OCI-LY1 (cell line): ENCODE measurements around the gene DISP2.

Experiments
- H2AFZ ChIP-seq: fragments of 200-600 bp; sonication (generic), shearing (Covaris generic); 2 replicates; pipeline ENCODE4 v1.6.0; 2014; ENCODE audit warnings: antibody characterized with exemption, mild to moderate bottlenecking, low read length
- H3F3A ChIP-seq: fragments of 200-600 bp; sonication (generic), shearing (Covaris generic); 2 replicates; pipeline ENCODE4 v1.6.0; 2014; ENCODE audit warnings: mild to moderate bottlenecking, antibody characterized with exemption, low read length, moderate library complexity; ENCODE audit not compliant: insufficient read depth
- H3K27ac ChIP-seq: fragments of 200-600 bp; sonication (generic); 2 replicates; pipeline ENCODE4 v1.5.1; 2014; ENCODE audit warnings: low read length, mixed run types, mild to moderate bottlenecking, low read depth; ENCODE audit not compliant: poor library complexity, severe bottlenecking
- H3K27me3 ChIP-seq: fragments of 200-600 bp; sonication (generic); 2 replicates; pipeline ENCODE4 v1.6.0; 2014; ENCODE audit warnings: antibody characterized with exemption, mild to moderate bottlenecking, low read length, moderate library complexity; ENCODE audit not compliant: insufficient read depth
- H3K36me3 ChIP-seq: fragments of 200-600 bp; sonication (generic); 2 replicates; pipeline ENCODE4 v1.6.1; 2014; ENCODE audit warnings: mild to moderate bottlenecking, antibody characterized with exemption, low read length, moderate library complexity, mixed read lengths; ENCODE audit not compliant: insufficient read depth
- H3K4me1 ChIP-seq: fragments of 200-600 bp; sonication (generic); 2 replicates; pipeline ENCODE4 v1.5.1; 2014; ENCODE audit warnings: mild to moderate bottlenecking, low read length, moderate library complexity; ENCODE audit not compliant: insufficient read depth, severe bottlenecking
- H3K4me2 ChIP-seq: fragments of 200-600 bp; sonication (generic), shearing (Covaris generic); 2 replicates; pipeline ENCODE4 v1.6.1; 2014; ENCODE audit warnings: low read length
- H3K4me3 ChIP-seq: fragments of 200-600 bp; sonication (generic); 2 replicates; pipeline ENCODE4 v1.5.1; 2014; ENCODE audit warnings: low read length, low read depth, mild to moderate bottlenecking, mixed read lengths; ENCODE audit not compliant: poor library complexity, severe bottlenecking
- H3K79me2 ChIP-seq: fragments of 200-600 bp; shearing (Covaris generic); 2 replicates; pipeline ENCODE4 v1.6.1; 2016; ENCODE audit warnings: mixed run types, low read length, mixed read lengths; ENCODE audit not compliant: insufficient read depth
- H3K9ac ChIP-seq: fragments of 200-600 bp; sonication (generic), shearing (Covaris generic); 2 replicates; pipeline ENCODE4 v1.6.1; 2014; ENCODE audit warnings: mild to moderate bottlenecking, low read length, mixed read lengths
- H3K9me2 ChIP-seq: fragments of 200-600 bp; sonication (generic), shearing (Covaris generic); 2 replicates; pipeline ENCODE4 v1.6.1; 2014; ENCODE audit warnings: low read depth, mild to moderate bottlenecking, low read length, mixed read lengths
- H3K9me3 ChIP-seq: fragments of 200-600 bp; shearing (Covaris generic); 2 replicates; pipeline ENCODE4 v1.6.1; 2014; ENCODE audit warnings: low read length, mixed read lengths
- H4K20me1 ChIP-seq: fragments of 200-600 bp; sonication (generic), shearing (Covaris generic); 2 replicates; pipeline ENCODE4 v1.6.0; 2016; ENCODE audit warnings: mild to moderate bottlenecking, low read length; ENCODE audit not compliant: insufficient read depth
- EZH2 ChIP-seq: fragments of 200-600 bp; sonication (generic), shearing (Covaris generic); IDR thresholded peaks from 2 replicates; pipeline ENCODE4 v1.8.0; 2017; ENCODE audit warnings: borderline replicate concordance, mixed run types, mild to moderate bottlenecking, antibody characterized with exemption, low read length, moderate library complexity, mixed read lengths
- TF ChIP-seq, protein P1 (sequence below): fragments of 200-600 bp; sonication (generic), shearing (Covaris generic); IDR thresholded peaks from 2 replicates; pipeline ENCODE4 v1.5.1; 2017; ENCODE audit warnings: mild to moderate bottlenecking, antibody characterized with exemption, low read length, moderate library complexity, mixed read lengths

Gene DISP2

DNA sequence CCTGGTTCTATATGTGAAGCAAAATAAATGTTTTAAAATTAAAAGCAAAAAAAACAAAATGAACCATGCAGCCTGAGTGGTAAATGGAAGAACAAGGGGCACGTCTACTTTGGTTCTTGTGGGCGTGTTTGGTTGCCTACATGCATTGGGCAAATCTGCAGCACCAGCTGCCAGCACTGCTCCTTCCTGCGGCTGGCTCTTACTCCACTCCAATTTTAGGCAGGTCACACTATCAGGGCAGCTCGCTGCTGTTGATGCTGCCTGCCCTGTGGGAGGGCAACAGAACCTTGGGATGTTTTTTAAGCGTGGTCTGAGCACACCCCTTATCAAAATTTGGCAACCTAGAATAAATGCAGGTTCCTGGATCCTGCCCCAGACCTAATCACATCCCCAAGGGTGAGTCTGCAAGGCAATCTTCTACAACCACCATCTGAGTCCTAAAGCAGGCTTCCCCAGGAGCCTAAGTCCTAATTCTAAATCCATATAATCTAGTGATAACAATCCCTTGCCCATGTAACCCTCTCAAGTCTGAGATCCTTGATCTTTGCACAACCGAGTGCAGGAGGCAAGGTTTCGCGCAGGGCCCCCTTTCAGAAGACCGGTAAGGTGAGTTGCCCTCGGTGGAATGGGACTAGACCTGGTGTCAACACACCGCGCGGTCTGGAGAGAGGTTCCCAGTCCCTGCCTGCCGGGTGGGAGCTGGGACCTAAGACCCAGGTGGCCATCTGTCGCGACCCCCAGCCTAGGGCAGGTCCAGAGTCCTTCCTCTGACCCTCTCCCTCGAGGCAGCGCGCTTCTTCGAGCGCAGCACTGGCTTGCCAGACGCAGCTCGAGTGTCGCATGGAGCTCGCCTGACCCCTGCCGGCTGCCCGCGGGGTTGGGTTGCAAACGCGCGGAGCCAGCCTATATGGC is 63.5 kb downstream of the DISP2 start:
- H3K4me2 ChIP-seq, result no peak overlapping the region
- H3K79me2 ChIP-seq, result no peaks in the 10 kb centered on the region

GRCh38 chr15:40424483-40425115 is 66.6 kb downstream of the DISP2 start:
- H4K20me1 ChIP-seq, result no peaks in the 10 kb centered on the region
- H3K36me3 ChIP-seq, result no peaks in the 10 kb centered on the region
- no peaks in the 10 kb centered on the region for H3K9me2 ChIP-seq
- H3K4me2 ChIP-seq, result no peak overlapping the region
- H2AFZ ChIP-seq, result no peak overlapping the region
- no peaks in the 10 kb centered on the region for H3K27me3 ChIP-seq
- no peak overlapping the region for H3K27ac ChIP-seq
- no peak overlapping the region for H3K9ac ChIP-seq
- H3K9me3 ChIP-seq, result no peaks in the 10 kb centered on the region
- H3F3A ChIP-seq, result no peaks in the 10 kb centered on the region
- H3K79me2 ChIP-seq, result no peaks in the 10 kb centered on the region
- no peaks in the 10 kb centered on the region for H3K4me1 ChIP-seq
- TF ChIP-seq, protein P1, sequence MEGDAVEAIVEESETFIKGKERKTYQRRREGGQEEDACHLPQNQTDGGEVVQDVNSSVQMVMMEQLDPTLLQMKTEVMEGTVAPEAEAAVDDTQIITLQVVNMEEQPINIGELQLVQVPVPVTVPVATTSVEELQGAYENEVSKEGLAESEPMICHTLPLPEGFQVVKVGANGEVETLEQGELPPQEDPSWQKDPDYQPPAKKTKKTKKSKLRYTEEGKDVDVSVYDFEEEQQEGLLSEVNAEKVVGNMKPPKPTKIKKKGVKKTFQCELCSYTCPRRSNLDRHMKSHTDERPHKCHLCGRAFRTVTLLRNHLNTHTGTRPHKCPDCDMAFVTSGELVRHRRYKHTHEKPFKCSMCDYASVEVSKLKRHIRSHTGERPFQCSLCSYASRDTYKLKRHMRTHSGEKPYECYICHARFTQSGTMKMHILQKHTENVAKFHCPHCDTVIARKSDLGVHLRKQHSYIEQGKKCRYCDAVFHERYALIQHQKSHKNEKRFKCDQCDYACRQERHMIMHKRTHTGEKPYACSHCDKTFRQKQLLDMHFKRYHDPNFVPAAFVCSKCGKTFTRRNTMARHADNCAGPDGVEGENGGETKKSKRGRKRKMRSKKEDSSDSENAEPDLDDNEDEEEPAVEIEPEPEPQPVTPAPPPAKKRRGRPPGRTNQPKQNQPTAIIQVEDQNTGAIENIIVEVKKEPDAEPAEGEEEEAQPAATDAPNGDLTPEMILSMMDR, result no peak
- TF ChIP-seq EZH2, result no peak
- no peak overlapping the region for H3K4me3 ChIP-seq

More for the DNA sequence above, 63.5 kb downstream of the DISP2 start:
- no peak overlapping the region for H3K27ac ChIP-seq
- TF ChIP-seq, protein P1, result peak; percentile 83
- TF ChIP-seq EZH2, result no peak
- H3F3A ChIP-seq, result no peaks in the 10 kb centered on the region
- H3K9me3 ChIP-seq, result no peaks in the 10 kb centered on the region
- H2AFZ ChIP-seq, result no peak overlapping the region
- H3K36me3 ChIP-seq, result peaks cover 13% of the 10 kb centered on the region
- no peaks in the 10 kb centered on the region for H4K20me1 ChIP-seq
- H3K4me3 ChIP-seq, result no peak overlapping the region
- no peaks in the 10 kb centered on the region for H3K4me1 ChIP-seq
- H3K9me2 ChIP-seq, result no peaks in the 10 kb centered on the region
- no peak overlapping the region for H3K9ac ChIP-seq
- H3K27me3 ChIP-seq, result no peaks in the 10 kb centered on the region

DNA sequence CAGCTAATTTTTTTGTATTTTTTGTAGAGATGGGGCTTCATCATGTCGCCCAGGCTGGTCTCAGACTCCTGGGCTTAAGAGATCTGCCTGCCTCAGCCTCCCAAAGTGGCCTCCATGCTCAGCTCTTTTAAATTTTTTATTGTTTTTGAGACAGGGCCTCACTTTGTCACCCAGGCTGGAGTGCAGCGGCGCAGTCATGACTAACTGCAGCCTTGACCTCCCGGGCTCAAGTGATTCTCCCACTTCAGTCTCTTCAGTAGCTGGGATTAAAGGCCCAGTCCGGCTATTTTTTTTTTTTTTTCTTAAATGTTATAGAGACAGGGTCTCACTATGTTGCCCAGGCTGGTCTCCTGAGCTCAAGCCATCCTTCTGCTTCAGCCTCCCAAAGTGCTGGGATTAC is 67.7 kb downstream of the DISP2 start:
- Histone ChIP-seq H3K4me3 (no peak overlapping the region), H3K4me1 (no peaks in the 10 kb centered on the region), H3K27me3 (no peaks in the 10 kb centered on the region), H3K36me3 (no peaks in the 10 kb centered on the region), H3F3A (no peaks in the 10 kb centered on the region), H3K9me2 (no peaks in the 10 kb centered on the region), H3K9me3 (no peaks in the 10 kb centered on the region), H3K9ac (no peak overlapping the region), H3K4me2 (no peak overlapping the region), H2AFZ (no peak overlapping the region), H3K27ac (no peak overlapping the region), H3K79me2 (no peaks in the 10 kb centered on the region), H4K20me1 (no peaks in the 10 kb centered on the region)
- no peak for TF ChIP-seq EZH2
- TF ChIP-seq, protein P1, result no peak
